ENCODE measurements around the gene NLN. TPM values are rescaled to one million over a fixed set of nuclear protein-coding genes. Genes with fewer than 3 reads are reported as not detected.
A peak's percentile ranks its signal among the peaks of the same experiment; 100 is the strongest.
"Not testable (repeated sequence)": the region's sequence is repeated elsewhere in the genome, so short reads cannot be mapped to it uniquely, and the experiment has no call there.

NLN gene
- total RNA-seq (10 to 100 TPM in 6 of 9 donors, 1 to 10 TPM in 3; 5.3 to 28.2 (median 14.7) TPM), polyA plus RNA-seq (1 to 10 TPM; 1.6 to 5.3 TPM)
- long read RNA-seq, donor 1, full-length matches to known transcripts: 14 of 19 reads
- long read RNA-seq, donor 1, partial matches to known transcripts: 2 of 19 reads
- long read RNA-seq, donor 1, other reads (novel, unspliced or antisense): 3 of 19 reads
- long read RNA-seq, donor 2, full-length matches to known transcripts: 13 of 18 reads
- long read RNA-seq, donor 2, partial matches to known transcripts: 3 of 18 reads
- long read RNA-seq, donor 2, other reads (novel, unspliced or antisense): 2 of 18 reads
- long read RNA-seq, donor 3, full-length matches to known transcripts: 13 of 16 reads
- long read RNA-seq, donor 3, partial matches to known transcripts: 0 of 16 reads
- long read RNA-seq, donor 3, other reads (novel, unspliced or antisense): 3 of 16 reads

GRCh38 chr5:65721720-65722574 is at the start of gene NLN, which contains the start of gene SGTB:
Gene NLN, plus strand, starts transcription at chr5:65722205. Its CDS starts 169 bp downstream, at chr5:65722374.
Gene SGTB, minus strand, starts transcription at chr5:65722109. Its CDS starts 1,302 bp downstream, at chr5:65720807.
- TF ChIP-seq CTCF (IDR thresholded peaks at IDR 0.05) (no peak), POLR2A (IDR thresholded peaks at IDR 0.05) (peak in 1 of 2 donors; percentile 35)
- Histone ChIP-seq H3K36me3 (peaks cover 0 to 7% (median 0%) of the 10 kb centered on the region in 9 donors), H3K27ac (peak within 1 kb of the TSS in 11 of 12 donors; percentile 61 to 87 (median 79)), H3K4me1 (peaks cover 0 to 46% (median 10%) of the 10 kb centered on the region in 12 donors), H3K27me3 (no peaks in the 10 kb centered on the region), H3K4me3 (peak within 1 kb of the TSS; percentile 78 to 98 (median 94)), H3K9me3 (no peaks in the 10 kb centered on the region)
- DNase-seq: peak; percentile 89 to 95 (median 90)
- intact Hi-C loops (cut with DNase I): loop anchor here in 2 of 10 donors (2.0 to 5.0 kb wide), 2 partner anchors 200 to 205 kb away; partner anchors contain the start of gene ERBIN (in 1 of the 2)
- ATAC-seq: peak; percentile 87 to 99 (median 98)
- WGBS, 4 donors: 0 to 1% (median 0%) methylated on average over 39 to 92 of the region's 92 CpGs

- intact Hi-C loops (cut with DNase I): no loop called here
- Histone ChIP-seq H3K27me3 (no peaks in the 10 kb centered on the region), H3K36me3 (peaks cover 0 to 65% (median 15%) of the 10 kb centered on the region in 9 donors), H3K27ac (no peak overlapping the region), H3K4me3 (no peak overlapping the region), H3K4me1 (no peaks in the 10 kb centered on the region), H3K9me3 (no peaks in the 10 kb centered on the region)
- WGBS, 4 donors: 92 to 96% (median 93%) methylated on average over 1 of the region's 1 CpG
- TF ChIP-seq CTCF (IDR thresholded peaks at IDR 0.05) (no peak), POLR2A (IDR thresholded peaks at IDR 0.05) (no peak)
- ATAC-seq (no peak), DNase-seq (no peak)
These were observed 49.2 kb upstream of the NLN start for GRCh38 chr5:65672796-65673195.

- DNase-seq: no peak
- no peak overlapping the region for H3K4me3 ChIP-seq
- no peak overlapping the region for H3K27ac ChIP-seq
- H3K27me3 ChIP-seq: no peaks in the 10 kb centered on the region
- no peaks in the 10 kb centered on the region for H3K9me3 ChIP-seq
- ATAC-seq: no peak
- TF ChIP-seq CTCF (IDR thresholded peaks at IDR 0.05): no peak
- no peak for TF ChIP-seq POLR2A (IDR thresholded peaks at IDR 0.05)
- intact Hi-C loops (cut with DNase I): no loop called here
- no peaks in the 10 kb centered on the region for H3K4me1 ChIP-seq
- H3K36me3 ChIP-seq: peaks cover 0 to 64% (median 24%) of the 10 kb centered on the region in 9 donors
These were observed 47.3 kb upstream of the NLN start for GRCh38 chr5:65674749-65675148.

GRCh38 chr5:65676056-65676455 is 45.9 kb upstream of the NLN start:
- H3K9me3 ChIP-seq; H3K4me3 ChIP-seq; H3K4me1 ChIP-seq; ATAC-seq; DNase-seq; H3K27me3 ChIP-seq; H3K27ac ChIP-seq; intact Hi-C loops (cut with DNase I): not testable (repeated sequence)
- peaks cover 0 to 61% (median 29%) of the 10 kb centered on the region in 9 donors for H3K36me3 ChIP-seq
- 88 to 96% (median 93%) methylated on average over 3 of the region's 3 CpGs for WGBS, 4 donors
